CD4-positive, alpha-beta T cell treated with Interleukin-4 for 4 hours (primary cell): ENCODE results near the gene NPHP3.
A peak's percentile ranks its signal among the peaks of the same experiment; 100 is the strongest.

Experiments
- DNase-seq: peaks from one replicate; pipeline ENCODE4 v3.0.0-alpha.2; 2020

Gene NPHP3

DNA sequence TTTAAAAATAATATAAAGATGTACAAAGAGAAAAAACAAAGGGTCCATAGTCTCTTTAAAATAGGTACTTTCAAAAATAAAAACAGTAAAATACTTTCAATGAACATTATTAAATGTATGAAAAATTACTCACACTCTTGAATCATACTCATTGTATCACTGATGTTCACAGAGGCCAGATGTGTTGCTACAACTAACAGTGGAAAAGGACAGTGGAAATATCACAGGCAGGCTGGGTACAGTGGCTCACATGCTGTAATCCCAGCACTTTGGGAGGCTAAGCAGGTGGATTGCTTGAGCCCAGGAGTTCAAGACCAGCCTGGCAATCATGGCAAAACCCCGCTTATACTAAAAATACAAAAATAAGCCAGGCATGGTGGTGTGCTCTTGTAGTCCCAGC is 26.8 kb downstream of the NPHP3 start:
- no peak for DNase-seq

DNA sequence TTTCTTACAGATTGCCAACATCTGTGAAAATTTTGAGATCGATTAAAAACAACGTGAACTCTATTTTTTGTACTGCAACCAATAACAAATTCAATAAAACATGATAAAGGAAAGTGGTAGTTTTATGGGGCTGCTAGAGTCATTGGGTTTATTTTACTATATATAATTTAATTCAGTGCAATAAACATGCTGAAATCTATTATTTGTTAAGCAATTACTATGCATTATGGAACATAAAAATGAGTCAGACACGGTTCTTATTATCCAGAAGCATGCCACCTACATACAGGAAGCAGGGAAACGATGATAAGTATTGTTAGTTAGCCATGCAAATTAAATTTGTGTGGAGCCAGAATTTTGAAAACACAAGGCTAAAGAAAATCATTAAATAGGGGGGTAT is 27.2 kb downstream of the NPHP3 start:
- no peak for DNase-seq

DNA sequence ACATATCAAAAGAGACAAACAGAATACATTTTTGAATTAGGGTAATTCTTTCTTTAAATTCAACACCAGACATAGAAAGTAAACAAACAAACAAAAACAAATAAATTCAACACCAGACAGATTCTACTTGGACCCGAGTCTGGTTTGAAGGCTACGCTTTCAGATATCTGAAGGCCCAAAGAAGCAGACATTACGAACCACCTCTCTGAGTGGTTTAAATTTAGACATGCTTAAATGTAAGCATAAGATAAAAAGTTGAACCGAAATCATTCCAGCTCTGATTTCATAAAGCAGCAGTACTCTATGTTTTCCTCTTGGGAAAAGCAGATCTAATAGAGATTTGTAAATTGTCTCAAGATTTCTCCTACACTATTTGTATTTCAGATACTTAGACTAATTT is 32.2 kb downstream of the NPHP3 start:
- no peak for DNase-seq

DNA sequence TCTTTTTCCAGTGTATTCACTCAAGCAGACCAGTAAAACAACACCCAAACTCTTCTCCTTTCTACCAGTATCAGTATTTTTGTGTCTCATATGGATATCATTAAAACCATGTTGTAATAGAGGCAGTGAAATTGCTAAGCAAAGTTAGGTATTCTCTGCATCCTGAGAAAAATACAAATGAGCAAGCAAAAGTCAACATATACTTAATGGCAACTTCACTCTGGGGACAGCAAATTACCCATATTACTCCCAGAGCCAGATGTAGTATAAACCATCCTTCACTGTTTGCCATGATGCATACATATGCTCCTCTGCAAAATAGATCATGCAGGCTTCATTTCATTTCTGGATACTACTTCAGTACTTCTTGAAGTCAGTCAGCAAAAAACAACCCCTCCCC is 40.0 kb downstream of the NPHP3 start:
- no peak for DNase-seq

DNA sequence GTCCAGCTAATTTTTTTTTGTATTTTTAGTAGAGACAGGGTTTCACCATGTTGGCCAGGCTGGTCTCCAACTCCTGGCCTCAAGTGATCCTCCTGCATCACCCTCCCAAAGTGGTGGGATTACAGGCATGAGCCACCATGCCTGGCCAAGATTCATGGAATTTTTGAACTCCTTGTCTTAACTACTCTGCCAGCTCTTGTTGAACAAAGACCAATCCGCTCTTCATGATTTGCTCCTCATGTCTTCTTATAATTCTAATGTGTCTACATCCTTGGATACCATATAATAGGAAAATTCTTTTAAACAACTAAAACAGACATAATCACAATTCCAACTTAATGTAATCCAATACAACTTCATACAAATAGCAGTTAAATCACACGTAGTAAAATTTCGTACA is 40.8 kb downstream of the NPHP3 start:
- DNase-seq: no peak

DNA sequence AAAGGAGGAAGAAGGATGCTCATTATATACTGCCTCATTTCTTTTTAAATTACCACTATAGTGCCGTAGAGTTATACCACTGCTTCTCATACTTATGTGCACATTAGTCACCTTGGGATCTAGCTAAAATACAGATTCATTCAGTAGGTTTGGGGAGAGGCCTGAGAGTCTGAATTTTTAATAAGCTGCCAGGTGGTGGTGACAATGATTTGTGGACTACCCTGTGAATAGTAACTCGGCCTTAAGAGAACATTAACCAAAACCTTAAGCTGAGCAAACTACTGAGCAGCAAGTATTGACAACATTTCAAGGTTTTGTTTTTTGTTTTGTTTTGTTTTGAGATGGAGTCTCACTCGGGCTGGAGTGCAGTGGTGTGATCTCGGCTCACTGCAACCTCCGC is 42.3 kb downstream of the NPHP3 start:
- no peak for DNase-seq

DNA sequence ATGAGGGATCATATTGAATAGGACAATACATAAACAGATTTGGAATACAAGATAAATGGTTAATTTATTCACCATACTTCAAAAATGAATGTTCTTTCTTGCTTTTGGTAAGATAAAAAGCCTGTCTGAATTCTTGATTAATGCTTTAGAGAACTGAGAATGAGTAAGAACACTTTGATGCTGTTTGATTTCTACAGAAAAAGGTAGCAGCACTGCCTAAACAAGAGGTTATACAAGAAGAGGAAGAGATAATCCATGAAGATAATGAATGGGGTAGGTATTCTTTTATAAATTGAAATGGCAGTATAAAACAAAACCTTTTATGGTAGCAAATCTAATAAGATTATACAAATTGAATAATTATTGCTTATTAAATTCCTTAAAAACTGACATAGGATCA is 46.8 kb downstream of the NPHP3 start:
- no peak for DNase-seq

DNA sequence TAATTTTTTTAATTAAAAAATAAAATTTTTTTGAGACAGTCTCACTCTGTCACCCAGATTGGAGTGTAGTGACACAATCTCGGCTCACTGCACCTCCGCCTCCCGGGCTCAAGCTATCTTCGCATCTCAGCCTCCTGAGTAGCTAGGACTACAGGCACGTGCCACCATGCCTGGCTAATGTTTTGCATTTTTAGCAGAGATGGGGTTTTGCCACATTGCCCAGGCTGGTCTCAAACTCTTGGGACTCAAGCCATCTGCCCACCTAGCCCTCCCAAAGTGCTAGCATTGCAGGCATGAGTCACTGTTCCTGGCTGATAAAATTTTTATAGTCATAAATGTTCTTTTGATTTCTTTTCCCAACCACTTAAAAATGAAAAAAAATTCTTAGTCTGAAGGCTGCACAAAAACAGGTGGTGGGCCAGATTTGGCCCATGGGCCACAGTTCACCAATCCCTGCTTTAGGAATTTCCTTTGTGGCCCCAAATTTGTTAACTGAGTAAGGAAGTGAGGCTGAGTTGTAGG is 52.9 kb downstream of the NPHP3 start:
- DNase-seq: no peak

DNA sequence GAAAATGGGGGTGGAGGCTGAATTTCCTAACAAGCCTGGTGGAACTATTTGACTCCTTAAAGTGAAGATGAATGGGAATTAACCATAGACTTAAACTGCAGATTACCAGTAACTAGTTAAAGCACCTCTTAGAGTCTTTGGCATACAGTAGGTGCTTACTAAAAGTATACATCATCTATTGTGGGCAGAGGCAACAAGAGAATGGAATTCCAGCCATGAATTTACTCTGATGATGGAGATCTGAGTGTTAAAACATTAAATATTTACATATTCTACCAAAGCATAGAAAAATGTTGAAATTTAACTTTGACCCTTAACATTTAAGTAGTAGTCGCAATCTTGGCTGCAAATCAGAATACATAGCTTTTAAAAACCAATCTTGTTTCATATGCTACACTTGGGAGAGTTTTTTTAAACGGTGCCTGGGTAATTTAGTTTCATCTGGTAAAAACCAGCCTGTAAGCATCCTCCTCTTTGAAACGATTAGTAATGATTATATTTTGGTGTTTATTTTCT is 56.9 kb downstream of the NPHP3 start:
- DNase-seq: no peak

DNA sequence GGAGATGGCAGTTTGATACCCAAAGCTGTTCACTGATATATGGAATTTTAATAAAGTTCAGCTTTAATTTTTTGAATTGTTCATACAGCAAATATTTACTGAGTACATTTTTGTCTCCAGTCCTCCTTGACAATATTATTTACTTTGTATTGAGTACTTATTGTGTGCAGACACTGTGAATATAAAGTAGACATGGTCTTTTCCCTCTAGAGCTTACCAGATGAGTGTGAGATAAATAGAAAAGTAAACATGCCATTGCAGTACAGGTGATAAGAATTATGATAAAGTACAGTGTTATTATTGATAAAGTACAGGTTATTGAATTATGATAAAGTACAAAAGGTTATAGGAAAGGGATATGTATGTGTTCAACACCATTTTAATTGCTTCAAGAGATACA is 60.0 kb downstream of the NPHP3 start:
- no peak for DNase-seq

DNA sequence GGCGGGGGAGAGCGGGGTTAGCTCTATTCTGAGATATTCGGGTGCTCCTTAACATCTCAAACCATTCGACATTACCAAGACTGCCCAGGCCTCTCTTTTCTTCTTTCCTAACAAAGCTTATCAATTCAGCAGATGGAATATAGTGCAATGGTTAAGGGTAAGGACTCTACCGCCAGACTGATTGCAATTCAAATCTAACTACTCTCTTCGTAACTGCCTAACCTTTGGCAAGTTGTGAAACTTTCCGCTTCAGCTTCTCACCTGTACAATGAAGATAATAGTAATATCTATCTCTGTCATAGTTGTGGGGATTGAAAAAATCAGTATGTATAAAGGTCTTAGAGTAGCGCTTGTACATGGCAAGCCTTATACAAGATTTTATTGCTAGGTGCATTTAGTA is 61.1 kb downstream of the NPHP3 start:
- no peak for DNase-seq

DNA sequence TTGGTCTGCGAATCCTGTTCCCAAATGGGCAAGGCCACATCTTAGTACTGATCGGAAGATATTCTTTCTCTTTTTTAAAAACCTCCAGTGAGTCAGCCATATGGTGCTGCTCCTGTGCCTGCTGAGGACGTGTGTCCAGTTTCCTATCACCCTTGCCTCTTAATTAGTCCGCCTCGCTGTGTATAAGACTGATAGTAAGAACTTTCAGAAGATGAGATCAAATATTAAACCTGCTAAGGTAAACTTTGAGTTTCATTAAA is 61.5 kb downstream of the NPHP3 start:
- no peak for DNase-seq

DNA sequence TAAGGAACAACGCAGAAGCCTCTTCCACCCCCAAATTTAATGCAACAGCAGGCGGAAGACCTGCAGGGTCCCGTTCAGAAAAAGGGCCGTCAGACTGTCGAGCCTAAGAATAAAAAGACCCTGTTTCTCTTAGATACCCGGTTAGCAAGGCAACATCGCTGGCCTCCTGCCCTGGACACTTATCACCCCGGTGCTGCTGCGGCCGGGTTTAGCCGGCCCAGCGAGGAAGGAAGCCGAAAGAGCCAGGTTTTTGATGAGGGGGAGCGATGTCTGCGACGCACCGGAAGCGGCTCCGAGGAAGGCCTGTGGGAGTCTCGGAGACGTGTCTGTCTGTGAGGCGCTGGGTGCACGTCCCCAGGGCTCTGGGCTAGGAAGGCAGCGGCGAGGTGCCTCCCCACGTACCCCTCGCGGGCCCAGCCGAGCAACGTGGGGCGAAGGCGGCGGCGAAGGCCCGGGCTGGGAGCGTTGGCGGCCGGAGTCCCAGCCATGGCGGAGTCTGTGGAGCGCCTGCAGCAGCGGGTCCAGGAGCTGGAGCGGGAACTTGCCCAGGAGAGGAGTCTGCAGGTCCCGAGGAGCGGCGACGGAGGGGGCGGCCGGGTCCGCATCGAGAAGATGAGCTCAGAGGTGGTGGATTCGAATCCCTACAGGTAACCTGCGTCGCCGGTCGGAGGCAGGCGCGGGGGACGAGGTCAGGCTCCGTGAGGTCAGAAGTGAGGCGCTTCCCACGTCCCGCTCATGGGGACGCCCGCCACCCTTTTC is 62.0 kb downstream of the NPHP3 start, which contains the start of gene UBA5:
UBA5 (plus strand) TSS at position 278 of the 759 bp plus-strand sequence; CDS start at position 487, 209 bp downstream.
- peak; percentile 64 for DNase-seq

DNA sequence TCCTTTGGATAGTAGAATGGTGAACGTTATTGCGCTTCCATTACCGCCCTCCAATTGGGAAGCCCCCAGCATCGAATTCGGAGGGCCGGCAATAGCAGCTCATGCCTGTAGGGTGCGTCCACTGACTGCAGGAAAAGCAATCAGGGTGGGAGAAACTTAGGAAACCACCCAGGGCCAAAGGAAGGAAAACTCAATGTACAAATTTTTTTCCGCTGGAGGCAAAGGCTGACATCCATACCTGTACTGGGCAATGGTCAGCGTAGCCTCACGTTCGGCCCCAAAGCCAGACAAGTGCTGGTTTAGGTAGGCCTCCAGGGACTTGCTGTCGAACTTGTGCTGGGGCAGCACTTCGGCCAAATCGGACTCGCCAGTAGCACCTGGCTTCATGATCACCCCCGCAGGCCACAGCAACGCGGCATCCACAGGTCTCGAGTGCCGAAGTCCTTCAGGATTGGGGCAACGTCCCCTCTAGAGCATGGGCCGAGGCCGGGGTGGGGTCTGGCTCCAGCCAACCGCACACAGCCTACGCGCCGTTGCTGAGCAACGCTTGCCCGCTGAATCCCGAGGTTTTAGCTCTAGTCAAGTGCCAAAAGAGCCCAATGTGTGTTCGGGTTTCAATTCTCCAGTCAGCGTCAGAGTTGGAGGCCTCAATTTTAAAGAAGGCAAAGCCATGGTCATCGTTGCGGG is 62.7 kb downstream of the NPHP3 start, which contains the start of gene ACAD11:
ACAD11 (minus strand) TSS at position 445 of the 687 bp plus-strand sequence; CDS start at position 387, 58 bp downstream.
- DNase-seq: peak; percentile 37

DNA sequence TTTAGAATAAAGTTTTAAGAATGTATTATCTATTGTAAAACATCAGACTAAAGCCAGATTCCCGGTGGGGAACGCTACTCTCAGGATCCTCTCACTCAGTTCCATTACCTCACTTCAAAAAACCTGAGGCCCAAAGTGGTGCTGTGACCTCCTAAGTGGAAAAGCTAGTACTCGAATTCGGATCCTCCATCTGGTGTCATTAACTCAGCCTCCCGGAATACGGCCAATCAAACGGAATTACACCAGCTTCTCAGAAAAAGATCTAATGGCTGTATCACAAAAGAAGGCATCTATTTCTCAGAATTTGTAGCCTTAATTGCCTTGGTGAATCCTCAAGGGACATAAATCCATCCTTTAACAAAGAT is 63.2 kb downstream of the NPHP3 start:
- no peak for DNase-seq

DNA sequence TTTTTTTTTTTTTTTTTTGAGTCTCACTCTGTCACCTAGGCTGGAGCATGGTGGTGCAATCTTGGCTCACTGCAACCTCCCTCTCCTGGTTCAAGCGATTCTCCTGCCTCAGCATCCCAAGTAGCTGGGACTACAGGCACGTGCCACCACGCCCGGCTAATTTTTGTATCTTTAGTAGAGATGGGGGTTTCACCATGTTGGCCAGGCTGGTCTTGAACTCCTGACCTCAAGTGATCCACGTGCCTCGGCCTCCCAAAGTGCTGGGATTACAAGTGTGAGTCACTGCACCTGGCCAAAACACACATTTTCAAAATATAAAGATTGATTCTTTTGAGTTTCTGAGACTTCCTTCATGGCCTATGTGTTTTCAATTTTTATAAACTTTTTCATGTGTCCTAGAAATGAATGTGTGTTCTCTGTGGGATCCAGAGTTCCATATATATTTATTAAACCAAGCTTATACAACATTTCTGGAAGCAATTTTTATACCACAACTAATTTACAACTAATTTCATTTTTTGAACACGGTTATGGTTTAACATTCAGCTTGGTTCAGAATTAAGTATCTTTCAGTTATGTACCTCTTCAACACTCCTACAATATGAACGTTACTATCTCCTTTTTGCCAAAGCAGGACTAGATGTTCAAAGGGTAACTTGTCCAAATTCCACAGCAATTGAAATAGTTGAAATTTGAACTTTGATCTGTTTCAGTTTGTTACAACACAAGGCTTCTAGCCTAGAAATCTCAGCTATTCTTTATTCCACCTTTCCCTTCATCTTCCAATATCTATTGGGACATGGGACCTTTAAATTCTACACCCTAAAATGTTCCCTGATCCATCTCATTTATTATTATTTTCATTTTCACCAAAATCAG is 64.1 kb downstream of the NPHP3 start:
- no peak for DNase-seq

DNA sequence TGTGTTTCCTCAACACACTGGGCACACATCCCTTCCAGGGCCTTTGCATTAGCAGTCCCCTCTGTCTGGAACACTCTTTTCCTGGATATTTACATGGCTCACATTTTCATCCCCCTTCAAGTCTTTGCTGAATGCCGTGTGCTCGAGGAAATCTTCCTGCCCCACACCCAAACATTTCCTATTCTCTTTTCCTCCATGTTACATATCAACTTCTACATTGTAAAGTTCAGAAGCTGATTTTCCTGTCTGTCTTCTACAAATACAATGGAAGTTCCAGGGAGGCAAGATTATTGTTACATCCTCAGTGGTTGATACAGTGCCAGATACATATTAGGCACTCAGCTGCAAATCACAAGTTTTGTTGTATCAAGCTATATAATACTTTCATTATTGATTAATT is 66.7 kb downstream of the NPHP3 start:
- no peak for DNase-seq

DNA sequence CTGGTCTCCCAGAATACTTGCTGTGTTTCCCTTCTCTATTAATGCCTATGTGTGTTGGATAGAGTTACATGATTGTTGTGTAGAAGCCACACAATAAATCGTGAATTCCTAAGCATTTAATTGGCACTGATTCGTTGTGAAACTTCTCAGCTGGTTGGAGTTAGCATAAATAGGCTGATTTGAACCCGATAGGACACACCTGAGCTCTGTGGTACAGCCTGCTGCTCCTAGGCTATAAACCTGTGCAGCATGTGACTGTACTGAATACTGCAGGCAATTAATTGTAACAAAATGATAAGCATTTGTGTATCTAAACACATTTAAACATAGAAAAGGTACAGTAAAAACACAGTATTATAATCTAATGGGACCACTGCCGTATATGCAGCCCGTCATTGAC is 67.5 kb downstream of the NPHP3 start:
- DNase-seq: no peak

DNA sequence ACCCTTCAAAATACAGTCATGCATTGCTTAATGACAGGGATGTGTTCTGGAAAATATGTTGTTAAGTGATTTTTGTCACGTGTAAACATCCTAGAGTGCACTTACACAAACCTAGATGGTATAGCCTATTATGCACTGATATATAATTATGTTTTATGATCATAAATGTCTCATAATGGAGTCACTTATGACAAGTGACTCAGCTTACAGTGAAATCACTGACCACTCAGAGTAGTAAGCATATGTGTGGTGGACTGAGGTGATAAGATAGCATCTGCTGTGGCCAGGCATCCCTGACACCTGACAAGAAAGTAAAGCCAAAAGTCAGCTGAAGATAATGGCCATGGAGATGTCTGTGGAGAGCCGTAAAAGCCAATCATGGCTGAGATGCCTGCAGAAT is 68.0 kb downstream of the NPHP3 start:
- no peak for DNase-seq

DNA sequence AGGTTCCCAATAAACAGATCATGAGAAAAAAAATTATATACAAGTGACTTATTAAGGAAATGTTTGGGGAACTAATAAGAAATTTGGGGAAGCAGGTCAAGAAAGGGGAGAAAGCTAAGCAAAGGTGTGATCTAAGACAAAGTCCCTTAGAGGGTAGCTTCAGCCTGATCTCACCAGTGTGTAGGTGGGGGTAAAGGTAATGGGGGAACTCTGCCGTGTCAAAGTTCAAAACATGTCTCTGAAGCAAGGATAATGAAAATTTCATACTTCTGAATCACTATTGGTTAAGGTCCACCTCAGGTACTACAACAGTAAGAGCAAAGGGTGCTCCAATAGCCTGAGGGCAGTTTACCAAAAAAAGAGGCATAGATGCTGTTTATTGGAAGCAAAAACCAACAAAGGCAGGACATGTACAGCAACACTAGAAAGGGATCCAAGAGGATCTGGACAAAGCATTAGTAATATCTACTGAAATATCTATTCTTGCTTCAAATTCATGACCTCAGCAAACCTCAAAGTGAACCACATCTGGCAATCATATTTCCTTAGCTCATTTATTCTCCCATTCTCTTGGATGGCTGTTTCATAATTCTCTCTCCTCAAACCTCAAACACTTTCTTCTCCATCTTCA is 69.5 kb downstream of the NPHP3 start:
- no peak for DNase-seq

DNA sequence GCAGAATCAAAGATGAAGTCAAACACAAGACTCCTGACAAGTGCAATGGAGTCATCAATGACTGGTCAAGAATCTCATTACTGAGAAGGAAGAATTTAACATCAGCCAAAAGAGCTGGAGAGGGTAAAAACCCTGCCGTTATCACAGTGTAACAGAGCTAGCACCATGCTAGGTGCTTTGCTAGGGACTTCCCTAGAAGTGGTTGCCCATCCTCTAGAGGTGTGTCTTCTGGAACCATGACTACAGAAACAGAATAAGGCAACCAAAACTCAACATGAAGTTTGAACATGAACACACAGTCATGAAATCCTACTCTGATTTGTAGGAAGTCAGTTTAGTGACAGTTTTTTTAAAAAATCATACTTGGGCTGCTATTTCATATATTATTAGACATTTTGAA is 72.1 kb downstream of the NPHP3 start:
- DNase-seq: no peak

DNA sequence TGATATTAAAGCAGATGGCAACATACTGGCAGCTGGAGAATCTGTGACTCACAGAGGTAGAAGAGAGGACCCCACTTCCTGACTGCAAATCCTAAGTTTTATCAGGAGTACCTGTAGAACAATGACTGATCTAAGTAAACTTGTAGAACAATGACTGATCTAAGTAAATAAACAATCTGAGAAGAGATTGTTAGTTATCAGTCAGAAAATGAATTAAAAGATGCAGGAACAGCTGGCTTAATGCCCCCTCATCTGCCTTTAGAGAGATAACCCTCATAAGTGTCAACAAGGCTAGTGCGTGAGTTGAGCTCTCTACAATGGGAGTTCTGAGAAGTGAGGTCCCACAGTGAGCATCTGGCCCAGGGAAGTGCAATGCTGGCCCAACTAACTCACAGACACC is 77.2 kb downstream of the NPHP3 start:
- no peak for DNase-seq

DNA sequence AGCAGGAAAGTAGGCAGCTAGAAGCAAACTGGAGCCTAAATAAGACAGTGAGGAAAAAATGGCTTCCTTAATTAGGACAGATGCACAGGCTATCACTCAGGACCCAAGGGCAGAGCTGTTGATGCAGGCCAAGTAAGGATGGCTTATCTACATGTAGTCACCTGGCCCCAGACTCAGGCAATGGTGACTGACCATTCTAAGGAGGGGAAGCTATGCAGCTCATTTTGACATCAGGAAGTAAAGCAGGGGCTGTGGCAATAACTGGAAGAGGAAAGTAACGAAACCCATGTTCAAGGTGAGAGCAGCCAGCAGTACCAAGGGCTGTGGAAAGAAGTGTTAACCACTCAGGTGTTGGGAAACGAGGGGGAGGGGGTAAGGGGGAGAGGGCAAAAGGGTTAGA is 78.8 kb downstream of the NPHP3 start:
- no peak for DNase-seq
